GM21619 (cell line): ENCODE data around the gene XCL1.

Source experiments
- ATAC-seq: cut with Tn5 transposase; IDR thresholded peaks from one replicate; pipeline ENCODE4 v1.9.1; 2021; ENCODE audit not compliant: unreplicated experiment

XCL1 gene

DNA sequence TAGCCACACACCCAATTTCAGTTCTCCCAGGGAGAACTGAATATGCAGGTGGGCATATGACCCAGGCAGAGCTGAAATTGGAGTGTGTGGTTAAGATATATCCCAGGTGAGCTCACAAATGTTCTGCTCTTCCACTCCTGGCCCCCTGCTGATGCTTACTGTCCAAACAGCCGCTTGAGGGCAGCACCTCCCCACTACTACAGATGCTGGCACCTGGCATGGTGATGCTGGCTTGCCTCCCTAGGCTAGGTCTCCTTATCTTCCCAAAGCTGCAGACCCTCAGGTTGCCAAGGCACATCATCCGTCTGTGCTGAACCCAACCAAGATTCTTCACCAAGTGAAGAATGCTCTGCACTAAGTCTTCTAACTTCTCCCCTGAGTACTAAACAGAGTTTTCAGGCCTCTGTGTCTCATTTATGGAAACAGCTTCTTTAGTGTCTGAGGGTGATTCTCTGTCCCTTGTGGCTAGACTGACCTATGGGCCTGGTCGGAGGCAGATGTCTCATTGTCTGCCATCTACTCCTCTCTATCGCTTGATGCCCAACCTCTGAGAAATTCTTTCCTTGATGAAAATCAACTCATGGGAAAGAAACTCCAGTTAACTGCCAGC, 27.2 kb downstream of the XCL1 start:
- ATAC-seq, result peak; percentile 79

DNA sequence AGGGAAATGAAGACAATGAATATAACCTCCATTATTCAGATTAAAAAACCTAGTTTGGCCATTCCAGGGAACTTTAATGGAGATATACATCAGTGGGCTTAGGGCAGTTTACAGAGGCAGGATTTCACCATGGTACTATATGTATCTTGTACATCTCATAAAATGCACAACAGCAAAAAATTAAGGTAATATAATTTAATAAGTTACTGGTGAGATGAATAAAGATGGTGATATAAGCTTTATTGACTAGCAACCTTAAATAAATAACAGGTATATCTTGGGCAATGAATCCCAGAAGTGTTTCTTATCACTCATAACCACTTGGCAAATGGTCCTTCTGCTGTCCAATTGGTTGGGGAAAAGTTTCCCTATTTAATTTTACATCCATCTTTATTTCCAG, 29.0 kb downstream of the XCL1 start:
- no peak for ATAC-seq

DNA sequence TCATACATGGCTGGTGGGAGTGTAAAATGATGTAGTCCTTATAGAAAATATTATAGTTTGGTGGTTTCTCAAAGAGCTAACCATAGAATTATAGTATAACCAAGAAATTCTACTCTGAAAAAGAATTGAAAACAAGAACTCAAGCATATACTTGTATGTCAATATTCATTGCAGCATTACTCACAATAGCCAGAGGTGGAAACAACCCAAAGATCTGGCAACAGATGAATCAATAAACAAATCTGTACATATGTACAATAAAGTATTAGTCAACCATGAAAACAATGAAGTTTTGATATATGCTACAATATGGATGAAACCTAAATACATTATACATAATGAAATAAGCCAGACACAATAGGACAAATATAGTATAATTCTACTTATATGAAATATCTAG, 29.7 kb downstream of the XCL1 start:
- no peak for ATAC-seq

DNA sequence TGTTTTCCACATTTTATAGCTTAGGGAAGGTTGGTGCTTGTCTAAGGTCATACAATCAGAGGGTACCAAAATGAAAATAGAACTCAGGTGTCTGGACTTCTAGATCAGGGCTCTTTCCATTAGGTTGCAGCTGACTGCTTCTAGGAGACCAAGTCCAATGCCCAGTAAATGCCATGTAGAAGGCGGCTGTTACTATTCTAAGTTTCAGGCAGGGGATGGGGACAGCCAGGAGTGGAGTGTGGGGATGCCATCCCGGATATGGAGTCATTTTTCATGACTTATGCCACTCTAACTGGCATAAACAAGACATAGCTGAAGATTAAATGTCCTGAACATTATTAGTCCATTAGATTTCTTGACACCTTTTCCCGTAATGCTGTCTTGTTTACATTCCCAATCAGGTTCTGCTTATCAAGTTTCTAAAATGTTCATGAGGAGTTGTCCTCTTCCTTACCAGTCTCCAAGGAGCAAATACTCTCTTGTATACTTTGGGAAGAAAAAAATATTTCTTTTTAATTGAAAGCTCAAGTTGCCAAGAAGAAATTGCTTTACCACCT, 31.5 kb downstream of the XCL1 start:
- ATAC-seq, result no peak

DNA sequence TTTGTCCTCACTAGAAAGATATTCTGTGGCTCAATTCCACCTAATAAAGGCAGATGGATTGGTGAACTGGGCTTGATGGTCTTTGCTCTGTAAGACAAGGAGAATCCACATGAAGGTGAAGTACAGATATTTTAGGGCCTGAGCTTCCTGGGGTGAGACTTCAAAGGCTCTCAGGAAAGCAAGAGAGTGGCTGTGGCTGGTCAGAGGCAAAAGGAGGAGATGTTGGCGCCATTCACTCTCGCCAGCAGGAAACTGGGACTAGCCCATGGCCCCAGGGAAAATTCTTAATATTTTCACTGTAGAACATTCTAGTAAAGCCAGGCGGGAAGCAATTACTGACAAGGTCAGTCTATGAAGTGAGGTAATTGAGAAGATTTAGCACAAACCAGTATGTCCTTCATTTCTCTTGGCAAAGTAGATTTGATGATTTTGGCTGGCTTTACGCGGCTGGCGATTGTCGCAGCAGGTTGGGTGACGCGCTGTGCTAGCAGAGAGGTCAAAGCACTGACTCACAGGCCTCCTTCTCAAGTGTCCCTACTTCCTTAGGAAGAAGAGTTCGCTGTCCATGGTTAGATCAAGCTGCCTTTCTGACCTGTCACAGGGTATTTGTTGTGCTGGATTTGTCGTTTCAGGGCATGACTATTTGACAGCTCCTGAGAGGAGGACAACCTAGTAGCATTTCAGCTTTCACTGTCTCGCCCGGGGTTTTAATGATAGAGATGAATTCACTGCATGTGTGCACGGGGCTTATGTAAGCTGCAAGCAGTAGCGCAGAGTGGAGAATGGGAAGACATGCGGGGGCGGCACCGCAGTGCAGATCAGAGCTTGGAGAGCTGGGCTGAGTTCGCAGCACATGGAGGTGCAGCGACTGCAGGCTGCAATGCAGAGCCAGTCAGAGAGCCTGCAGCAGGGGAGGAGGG, 32.7 kb downstream of the XCL1 start:
- ATAC-seq, result no peak

DNA sequence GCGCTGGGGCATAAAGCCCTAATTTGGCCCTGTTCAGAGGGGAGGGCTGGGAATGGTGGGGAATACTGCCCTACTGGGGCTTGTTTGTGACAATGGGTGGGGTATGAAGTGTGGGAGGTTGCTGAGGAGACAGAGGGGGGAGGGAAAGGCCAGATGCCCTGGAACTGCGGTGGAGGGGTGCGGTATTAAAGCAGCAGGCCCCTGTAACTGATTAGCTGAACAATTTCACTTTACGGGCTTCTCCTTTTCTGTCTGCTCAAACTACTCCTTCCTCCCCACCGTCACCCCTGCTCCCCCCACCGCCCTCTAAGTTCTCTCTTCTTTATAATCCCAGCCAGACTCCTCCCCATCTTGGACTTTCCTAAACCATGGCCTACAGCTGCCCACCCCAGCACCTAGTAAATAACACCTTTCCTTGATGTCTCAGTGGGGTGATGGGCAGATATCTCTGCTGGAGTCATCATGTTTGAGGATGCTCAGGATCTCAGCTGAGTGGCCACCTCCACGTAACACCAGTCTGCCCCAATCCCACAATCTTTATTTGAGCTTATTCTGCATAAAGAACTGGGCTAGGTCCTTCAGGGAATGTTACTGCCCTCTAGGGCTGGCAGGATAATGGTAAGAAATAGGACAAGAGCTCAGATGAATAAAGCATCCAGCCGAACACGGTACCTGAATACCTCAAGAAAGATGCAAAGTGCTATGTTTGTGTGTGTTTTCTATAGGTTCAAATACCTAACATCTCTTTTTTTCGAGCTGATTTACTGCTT, 33.5 kb downstream of the XCL1 start:
- ATAC-seq, result no peak

DNA sequence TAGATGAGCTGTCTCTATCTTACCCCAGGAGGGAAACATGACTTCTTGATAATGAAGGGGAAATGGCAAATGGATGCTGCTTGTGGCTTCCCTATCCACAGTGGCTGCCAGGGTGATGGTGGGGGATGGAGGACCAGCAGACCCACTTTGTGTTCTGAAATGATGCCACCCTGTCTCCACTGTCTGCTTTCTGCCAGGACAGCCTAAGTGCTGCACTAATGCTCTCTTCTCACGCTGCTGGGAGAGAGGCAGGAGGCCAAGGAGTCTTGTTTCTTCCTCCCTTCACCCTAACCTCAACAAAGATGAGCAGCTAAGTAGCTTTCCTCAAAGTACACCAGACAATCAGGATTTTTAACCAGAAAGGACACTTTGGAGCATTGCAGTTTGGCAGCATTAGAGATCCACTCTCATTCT, 36.6 kb downstream of the XCL1 start:
- ATAC-seq, result no peak

DNA sequence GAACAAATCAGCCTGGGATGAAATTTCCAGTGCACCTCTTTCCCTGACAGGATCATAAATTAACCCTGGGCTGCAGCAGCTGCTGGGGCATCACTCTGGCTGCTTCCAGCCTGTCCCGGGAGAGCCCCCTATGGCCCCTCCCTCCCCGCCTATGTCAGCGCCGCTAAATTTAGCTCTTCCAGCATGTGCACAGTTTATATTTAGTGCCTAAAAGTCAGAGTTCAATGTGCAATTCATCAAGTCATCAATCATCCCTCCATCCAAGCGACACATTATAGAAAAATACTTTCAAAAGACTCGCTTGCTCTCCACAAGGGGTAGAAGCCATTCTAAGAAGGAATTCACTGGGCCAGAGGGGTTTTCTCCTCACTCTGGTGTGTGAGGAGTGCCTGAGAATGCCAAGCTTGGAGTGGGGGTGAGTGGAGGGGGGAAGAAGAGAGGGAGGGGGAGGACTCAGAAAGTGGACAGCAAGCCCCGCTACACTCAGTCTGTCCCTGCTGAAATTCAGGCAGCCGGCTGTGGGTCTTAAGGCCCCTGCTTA, 37.4 kb downstream of the XCL1 start:
- ATAC-seq, result no peak

DNA sequence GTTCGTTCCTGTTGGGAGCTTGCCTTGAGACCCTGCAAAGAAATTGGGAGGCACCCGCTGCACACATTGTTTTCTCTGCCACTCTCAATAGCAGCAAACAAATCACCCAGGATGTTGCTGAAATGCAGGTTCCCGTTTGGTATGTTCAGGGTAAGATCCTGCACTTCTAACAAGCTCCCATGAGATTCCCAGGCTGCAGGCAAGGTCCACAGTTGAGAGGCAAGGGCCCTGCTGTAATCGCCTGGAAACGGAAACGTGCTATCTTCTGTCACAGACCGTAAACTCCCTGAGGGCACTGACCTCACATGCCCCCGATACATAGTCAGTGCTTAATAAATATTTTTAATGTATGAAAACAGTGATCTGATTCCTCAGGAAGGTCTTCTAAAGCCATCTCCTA, 37.8 kb downstream of the XCL1 start:
- no peak for ATAC-seq

DNA sequence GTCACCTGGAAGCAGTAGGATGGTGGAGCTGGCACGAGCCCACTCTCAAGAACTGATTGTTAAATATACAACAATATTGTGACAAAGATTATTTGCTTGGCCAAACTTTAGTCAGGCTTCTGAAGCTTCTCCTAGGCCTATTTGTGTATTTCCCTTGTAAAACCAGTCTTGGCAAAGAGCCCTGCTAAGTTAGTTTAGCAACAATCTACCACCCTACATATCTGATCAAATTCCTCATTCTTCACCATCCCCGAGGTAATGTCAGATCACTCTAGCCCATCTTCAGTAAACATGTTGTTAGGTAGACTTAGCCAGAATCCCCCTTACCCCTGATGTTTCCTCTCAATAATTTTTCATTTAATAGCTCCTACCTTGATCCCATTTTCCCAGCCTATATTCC, 39.6 kb downstream of the XCL1 start:
- ATAC-seq, result no peak

DNA sequence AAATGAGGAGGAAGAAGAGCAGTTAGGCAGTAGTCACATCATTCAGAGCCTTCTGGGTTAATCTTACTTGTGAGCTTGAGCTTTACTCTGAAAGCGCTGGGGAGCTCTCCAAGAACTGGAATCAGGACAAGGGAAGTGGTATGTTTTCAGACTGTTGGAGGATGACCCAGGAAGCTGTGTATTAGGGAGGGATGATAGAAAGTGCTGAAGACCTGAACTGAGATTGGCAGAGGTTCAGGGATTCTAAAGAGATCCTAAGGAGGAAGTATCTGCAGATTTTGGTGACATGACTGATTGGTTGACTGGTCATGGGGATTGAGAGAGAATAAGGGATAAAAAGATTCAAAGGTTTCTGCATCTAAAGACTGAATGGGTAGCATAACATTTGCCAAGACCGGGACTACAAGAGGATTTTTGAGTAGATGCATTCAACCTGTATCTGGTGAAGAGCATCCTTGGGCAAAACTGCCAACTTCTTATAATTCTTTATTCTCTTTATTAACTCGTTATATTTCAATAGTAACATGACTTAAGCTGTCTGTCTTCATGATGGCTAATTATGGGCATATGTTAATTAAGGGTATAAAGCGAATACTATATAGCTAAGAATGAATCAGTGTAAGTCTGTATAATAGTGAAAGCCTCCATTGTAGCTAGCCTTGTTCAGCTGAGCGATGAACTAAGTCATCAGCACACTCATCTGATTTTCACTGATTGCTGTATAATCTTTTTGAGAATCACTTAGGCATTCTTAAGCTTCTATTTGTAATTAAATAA, 41.8 kb downstream of the XCL1 start:
- no peak for ATAC-seq

DNA sequence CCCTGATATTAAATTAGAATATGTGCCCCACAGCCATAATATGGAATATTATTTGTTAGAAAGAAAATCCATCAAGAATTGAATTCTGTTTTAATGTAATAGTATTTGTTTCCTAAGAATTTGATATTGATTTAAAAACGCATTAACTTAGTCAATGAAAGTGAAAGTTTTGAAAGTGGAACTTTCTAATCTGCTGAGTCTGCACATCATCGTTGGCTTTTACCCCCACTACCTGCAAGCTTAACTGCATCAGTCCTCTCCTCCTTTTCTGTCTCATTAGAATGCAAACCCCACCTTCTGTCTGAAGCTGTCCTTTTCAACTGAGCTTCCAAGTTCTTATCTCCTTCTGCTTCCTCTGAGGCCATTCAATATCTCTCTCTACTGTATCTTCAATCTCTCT, 42.5 kb downstream of the XCL1 start:
- ATAC-seq, result no peak

DNA sequence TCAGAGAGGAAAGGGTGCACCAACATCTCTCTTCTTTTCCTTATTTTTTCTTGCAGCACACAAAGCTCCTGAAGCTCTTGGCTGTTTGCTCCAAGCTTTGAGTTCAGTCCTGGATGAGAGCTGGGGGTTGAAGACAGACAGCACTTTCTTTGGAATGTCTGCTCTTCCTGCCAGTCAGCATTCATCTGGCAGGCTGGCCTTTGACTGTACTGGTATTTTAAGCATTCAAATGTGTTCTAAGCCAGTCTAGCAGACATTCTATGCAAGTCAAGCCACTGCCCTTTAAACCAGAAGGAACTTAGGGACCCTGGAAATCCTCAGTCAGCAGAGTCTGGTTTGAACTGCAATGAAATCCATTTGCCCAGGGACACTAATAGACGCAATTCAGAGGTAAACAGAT, 45.0 kb downstream of the XCL1 start:
- no peak for ATAC-seq

DNA sequence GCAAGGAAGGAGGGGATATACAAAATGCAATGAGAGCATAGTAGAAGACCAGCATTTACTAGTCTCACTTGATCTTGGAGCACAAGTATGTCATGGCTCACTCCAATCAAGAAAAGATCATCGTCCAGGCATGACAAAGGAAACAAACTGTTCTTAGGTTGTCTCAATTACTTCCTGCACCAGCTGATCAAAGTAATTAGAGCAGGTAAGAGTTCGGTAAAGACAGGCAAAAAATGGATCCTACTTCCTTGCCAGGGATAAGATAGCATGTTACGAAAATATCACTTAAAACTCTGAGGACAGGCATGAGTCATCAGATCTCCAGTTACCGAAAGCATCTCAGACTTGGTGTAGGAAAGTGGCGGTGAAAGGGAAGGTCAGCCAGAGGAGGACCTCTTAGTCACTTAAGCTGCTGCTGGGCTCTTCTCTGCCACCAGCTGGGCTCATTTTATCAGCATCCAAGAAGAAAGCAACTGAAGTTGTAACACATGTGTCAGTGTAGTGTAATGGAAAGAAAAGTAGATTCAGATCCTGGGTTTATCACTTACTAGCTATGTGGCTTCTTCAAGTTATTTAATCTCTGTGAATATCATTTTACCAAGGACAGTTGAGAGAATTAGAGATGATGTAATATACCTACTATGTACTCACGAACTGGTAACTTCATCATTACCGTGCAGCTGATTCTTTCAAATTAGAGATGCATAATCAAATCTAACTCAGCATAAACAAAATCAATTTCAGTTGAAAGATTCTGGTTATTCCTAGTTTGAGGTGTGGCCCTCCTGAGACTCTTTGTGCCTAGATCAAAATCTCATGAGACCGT, 46.8 kb downstream of the XCL1 start:
- ATAC-seq, result no peak

DNA sequence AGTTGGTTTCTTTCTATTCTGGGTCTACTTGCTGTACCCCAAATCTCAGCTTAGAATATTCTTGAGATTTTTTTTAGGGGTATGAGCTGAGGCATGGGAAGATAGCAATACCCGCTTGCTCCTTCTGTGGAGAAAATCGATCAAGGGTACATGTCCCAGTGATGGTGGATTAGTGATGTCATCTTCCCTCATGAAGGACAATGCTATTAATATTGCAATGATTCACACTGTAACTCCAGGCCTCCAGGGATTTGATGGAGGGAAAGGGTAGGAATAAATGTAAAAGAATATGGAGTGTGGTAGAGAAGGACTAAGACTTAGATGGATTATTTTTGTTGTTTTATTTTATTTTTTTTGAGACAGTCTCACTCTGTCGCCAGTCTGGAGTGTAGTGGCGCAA, 47.4 kb downstream of the XCL1 start:
- no peak for ATAC-seq

DNA sequence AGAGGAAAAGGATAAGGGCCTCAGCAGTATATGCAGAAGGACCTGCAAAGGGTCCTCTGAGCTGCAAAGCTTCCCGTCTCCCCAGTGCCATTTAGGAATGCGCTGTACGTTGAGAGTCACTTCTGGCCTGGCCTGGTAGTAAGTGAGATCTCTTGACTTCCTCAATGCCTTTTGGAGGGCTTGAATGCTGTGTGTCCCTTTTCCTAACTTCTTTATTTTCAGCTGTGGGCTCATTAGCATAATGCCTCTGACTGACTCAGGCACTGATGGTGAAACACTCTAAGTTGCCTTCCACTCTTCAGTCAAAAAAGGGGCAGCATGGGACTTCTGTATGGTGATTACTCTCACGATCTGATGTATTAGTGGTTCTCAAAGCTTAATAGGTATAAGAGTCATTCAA, 49.9 kb downstream of the XCL1 start:
- no peak for ATAC-seq

DNA sequence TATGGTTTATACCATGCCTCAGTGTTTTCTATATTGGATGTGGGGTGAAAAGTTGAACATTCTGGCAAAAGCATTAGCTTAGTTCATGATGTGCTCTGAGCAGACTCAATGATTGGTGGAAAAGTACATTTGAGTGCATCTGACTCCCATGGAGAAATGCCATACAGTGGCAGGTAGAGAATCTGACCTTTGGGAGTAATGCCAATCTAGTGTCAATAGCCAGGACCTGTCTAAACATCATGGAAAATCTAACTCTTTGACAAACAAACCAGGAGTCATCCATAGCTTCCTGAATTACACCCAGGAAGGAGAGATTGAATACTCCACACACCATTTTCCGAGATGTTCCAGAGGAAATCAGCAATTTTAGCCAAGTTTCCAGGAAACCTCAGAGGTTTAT, 51.0 kb downstream of the XCL1 start:
- no peak for ATAC-seq

DNA sequence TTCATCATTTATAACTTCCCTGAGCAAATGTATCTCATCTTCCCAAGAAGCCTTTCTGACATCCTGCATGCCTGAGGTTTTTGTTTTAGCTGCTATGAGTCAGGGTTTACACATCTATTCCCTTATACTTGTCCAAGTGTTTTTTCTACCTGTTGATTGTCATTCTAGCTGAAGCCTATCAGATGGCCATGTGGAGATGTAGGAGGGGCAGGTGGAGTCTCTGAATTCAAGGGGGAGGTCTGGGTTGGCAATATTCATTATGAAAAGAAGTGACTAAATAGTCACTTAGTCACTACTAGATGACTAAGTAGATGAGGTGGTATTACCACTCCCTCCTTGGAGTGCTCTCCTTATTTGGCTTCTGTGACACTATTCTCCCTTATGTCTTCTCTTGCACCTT, 52.4 kb downstream of the XCL1 start:
- no peak for ATAC-seq

DNA sequence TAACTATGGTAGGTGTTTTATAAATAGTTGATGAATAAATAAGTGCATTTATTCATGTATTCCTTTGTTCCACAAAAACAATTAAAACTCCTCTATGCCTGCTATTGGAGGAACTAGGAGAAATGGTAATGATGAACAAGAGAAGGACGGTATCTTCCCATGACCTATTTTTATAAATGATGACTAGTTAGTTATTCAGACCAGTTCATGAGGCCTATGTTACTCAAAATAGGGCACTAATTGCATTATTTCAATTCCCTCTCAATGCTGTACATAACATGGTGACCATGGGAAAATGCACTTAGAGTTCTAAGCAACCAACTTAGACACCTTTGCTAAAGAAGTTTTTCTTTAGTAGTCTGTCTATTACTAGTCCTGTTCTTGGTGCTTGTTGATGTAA, 53.1 kb downstream of the XCL1 start:
- no peak for ATAC-seq
